HG03571 (cell line): ENCODE results near the gene TK1.

Source experiments
- ATAC-seq: cut with Tn5 transposase; IDR thresholded peaks from one replicate; pipeline ENCODE4 v1.9.1; 2021; ENCODE audit not compliant: unreplicated experiment

The TK1 gene

GRCh38 chr17:78135858-78136500, 50.9 kb downstream of the TK1 start:
- no peak for ATAC-seq

GRCh38 chr17:78134899-78135385, 51.9 kb downstream of the TK1 start:
- no peak for ATAC-seq

GRCh38 chr17:78133971-78134898, 52.6 kb downstream of the TK1 start:
- ATAC-seq, result no peak

GRCh38 chr17:78133179-78133951, 53.5 kb downstream of the TK1 start:
- no peak for ATAC-seq

GRCh38 chr17:78132767-78133178, 54.1 kb downstream of the TK1 start:
- ATAC-seq, result no peak

GRCh38 chr17:78132084-78132676, 54.7 kb downstream of the TK1 start:
- ATAC-seq, result no peak

- ATAC-seq, result no peak
These were observed 55.4 kb downstream of the TK1 start for GRCh38 chr17:78131172-78132083.

- no peak for ATAC-seq
These were observed 56.3 kb downstream of the TK1 start, which contains the start of gene TMC8 for GRCh38 chr17:78130437-78131101. Gene TMC8 (plus strand): TSS chr17:78130771. CDS start chr17:78131589, 818 bp downstream.

GRCh38 chr17:78130090-78130436, 56.8 kb downstream of the TK1 start:
- ATAC-seq, result no peak

- no peak for ATAC-seq
These were observed 57.3 kb downstream of the TK1 start for GRCh38 chr17:78129351-78130089.

- ATAC-seq, result no peak
These were observed 58.1 kb downstream of the TK1 start, which contains the start of gene TMC6 for GRCh38 chr17:78128551-78129350. Gene TMC6 (minus strand): TSS chr17:78128755. CDS start chr17:78126832, 1,923 bp downstream.

GRCh38 chr17:78127888-78128550, 58.8 kb downstream of the TK1 start:
- ATAC-seq, result no peak

GRCh38 chr17:78127239-78127887, 59.5 kb downstream of the TK1 start:
- ATAC-seq, result no peak

- no peak for ATAC-seq
These were observed 60.0 kb downstream of the TK1 start for GRCh38 chr17:78126895-78127238.

- ATAC-seq, result no peak
These were observed 60.6 kb downstream of the TK1 start for GRCh38 chr17:78125976-78126894.
